GM18868 (cell line): Measurements from ENCODE around the gene PITPNB.

Source experiments
- ATAC-seq: cut with Tn5 transposase; IDR thresholded peaks from one replicate; pipeline ENCODE4 v1.9.1; 2021; ENCODE audit warnings: mild to moderate bottlenecking, moderate library complexity; ENCODE audit not compliant: unreplicated experiment

The PITPNB gene

DNA sequence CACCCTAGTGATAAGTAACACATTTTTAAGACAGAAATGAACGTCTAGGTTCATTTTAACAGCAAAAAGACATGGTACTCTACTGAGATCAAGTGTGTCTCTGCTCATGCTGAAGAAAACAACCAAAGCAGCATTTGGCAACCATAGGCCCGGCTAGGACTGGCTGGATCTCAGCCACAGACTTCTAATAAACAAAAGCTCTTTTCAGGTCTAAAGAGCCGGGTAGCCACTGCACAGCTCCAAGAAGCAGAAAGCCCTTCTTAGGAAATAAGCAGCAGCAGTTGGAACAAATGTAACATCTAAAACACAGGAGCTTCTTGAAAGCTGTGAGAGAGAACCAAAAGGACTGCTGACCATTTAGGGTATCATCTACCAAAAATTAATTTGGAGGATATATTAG, 37.6 kb downstream of the PITPNB start:
- no peak for ATAC-seq

DNA sequence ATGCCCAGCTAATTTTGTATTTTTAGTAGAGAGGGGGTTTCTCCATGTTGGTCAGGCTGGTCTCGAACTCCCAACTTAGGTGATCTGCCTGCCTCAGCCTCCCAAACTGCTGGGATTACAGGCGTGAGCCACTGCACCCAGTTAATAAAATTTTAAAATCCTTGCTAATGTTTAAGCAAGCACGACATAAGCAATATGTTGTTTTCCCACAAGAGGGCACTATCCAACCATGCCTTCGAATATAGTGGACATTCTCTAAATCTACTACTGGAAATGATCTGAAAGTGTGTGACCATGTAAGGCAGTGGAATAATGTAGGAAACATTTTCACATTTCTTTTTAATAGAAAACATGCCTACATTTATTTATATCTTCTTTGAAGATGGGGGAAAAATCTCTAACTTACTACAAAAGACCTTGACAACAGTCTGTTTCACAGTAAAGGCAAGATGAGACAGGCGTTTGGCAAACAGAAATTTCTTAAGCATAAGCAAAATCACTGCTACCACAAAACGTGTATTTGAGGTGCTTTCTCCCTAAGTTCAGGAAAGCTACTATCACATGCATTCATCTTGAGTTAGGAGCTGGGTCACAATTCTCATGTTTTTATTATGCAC, 38.2 kb downstream of the PITPNB start:
- ATAC-seq: no peak

DNA sequence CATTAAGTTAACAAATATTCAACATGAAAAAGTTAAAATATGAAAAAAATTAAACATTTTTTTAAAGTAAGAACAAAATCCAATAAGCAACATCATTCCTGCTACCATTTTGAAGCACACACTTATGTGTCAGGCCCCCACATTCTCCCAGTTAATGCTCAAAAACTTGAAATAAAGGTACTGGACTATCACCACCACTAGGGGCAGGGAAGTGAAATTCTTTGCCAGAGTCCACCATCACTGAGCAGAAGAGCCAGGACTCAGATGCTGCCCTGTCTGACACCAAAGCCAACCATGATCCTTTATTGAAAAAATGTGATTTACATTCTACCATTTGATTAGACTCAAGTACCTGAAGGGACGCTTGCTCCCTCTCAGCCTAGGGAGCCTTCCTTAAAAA, 39.1 kb downstream of the PITPNB start:
- ATAC-seq: no peak

DNA sequence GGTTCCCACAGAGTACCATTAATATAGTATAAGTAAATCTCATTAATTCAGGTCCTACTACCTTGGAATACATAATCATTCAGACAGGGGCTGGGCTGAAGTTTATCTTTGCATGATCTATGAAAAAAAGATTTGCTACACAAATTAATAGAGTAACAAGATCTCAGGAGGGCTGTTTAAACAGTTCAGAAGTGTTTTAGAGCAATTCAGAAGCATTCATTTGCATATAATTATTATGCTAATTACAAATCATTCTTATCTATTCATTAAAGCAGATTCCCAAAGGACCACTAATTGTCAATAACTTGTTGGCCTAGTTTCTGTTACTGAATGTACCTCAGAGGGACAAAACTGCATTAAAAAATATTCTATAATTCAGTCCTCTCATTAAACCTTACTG, 40.5 kb downstream of the PITPNB start:
- no peak for ATAC-seq

DNA sequence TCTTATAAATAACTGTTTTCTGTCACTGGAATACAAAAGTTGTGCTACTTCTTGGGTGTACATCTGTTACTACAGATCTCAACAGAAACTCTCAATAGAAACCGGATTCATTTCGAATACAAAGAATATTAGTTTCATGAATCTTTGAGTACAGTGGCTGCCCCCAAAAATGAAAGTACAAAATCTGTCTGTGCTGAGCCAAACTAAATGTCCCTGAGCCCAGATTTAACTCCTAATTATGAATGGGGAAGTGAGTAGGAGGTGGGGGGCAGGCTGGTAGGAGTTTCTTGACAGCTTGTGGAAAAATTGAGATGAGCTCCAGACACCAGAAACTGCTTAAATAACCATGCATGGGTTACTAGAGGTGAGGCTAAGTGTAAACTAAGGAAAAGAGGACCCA, 41.6 kb downstream of the PITPNB start:
- ATAC-seq: no peak

DNA sequence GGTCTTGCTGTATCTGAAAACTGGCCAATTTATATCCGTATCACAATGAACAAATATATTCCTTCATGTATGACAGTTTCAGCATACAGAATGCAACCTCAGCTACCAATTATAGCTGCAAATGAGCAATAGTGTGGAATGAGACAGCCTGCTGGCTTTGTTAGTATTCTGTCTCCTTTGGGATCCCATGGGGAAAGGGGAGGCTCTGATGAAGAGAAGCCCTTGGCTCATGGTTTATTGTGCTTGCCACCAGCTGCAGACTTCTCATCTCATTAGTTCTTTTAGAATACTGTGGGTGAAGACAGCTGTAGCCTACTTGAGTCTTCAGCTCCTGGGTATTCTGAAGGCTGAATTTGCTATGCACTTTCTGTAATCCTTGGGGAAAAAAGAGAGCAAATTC, 42.4 kb downstream of the PITPNB start:
- no peak for ATAC-seq

DNA sequence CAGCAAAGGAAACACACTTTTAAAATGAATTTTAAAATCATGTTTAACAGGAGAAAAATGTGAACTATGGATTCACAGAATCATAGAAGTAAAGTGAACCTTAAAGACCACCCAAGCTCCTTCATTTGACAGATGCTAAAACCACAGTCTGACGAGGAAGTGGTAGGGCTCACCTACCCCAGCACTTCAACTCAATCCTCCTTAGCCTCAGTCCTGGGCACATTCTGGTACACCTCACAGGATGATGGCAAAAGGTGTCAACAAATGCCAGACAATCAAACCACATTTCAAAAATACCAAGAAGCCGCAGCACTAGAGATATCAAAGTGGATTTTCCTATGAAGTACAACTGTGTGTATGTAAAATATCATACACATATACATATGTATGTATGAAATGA, 43.1 kb downstream of the PITPNB start:
- no peak for ATAC-seq

DNA sequence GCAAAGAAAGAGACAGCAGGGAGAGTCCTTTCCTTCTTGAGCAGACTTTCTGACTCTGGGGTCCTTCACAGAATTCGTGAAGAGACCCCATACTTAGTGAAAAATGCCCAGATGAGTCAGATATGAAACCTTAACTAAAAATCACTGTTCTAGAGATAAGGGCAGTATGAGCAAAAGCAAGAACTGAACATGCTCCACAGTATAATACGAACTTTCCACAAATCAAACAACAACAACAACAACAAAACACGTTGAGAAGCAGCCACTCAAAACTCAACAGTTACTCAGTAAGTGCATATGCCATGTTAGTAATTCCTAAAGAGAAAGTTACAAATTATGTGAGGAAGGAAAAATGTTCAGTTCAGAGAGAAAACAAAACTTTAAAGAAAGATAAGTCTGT, 44.3 kb downstream of the PITPNB start:
- ATAC-seq: no peak

DNA sequence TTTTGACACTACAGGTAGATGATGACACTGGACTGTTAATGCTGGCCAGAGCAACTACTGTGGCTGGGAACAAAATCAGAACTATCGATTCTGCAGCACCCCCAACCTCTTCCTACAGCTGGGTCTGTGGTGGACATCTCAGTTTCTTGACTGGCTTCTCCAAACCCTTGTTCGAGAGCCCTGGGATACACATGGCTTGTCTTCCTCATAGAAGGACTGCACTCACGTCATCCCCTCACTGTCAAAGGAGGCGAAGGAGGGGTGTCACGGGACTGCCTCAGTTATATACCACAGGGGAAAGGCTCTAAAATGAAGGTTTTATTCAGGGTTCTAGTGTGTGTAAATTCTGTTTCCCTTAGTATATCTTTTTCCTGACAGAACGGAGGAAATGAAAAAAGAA, 44.9 kb downstream of the PITPNB start:
- no peak for ATAC-seq

DNA sequence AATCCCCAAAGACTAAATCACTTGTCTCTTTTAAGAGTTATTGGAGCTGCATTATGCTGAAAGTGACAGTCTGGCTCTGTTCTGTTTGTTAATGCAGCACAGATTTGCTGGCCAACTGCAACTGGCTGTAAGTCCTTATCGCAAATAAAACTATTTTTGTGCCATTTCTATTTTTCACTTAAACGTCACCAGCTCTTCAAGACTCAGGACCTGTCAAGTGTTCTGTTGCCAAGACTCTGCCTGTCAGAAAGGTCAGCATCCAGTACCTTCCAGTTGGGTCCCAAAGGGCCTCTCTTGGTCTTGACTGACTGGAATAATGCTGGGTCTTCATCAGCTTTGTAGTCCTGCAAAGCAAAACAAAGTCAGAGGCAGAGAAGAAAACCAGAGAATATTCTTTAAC, 45.6 kb downstream of the PITPNB start:
- ATAC-seq: no peak

DNA sequence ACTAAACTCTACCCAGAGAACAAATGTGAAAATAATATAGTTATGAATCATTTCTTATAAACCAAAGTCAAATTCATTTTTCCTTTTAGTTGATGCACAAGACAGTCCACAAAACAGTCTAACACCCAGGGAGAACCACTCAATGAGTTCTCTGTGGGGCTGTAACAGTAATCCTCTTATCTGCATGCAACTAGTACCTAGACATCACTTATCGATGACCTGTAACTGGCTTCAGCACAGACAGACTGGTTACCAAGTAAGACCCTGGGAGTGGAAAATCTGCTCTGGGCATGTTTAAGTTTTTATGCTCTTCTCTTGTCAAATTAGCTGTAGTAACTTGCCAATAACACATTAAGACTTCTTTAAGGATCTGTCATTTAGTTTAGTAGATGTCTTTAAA, 46.6 kb downstream of the PITPNB start:
- no peak for ATAC-seq

DNA sequence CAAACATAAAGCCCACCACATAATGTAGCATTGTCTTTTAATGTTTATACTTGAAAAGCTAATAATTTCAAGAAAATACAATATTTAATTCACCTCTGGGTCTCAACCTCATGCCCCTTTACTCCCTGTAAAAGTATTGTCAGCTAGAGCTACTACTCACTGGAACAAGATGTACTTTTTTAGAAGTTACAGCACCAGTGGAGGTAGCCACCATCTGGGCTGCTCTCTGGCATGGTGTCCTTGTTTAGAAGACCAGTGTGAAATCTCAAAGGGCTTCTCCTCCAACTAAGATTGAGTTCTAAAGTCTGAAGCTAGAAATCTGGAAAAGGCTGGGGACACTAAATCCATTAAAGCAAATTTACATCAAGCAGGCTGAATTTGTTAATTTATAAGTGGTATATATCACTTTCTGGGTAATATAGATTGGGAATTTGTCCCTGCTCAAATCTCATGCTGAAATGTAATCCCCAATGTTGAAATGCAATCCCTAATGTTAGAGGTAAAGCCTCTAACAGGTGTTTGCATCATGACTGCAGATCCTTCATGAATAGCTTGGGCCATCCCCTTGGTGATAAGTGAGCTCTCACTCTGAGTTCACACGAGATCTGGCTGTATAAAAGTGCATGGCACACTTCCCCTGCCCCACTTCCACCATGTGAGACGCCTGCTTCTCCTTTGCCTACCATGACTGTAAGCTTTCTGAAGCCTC, 47.6 kb downstream of the PITPNB start:
- ATAC-seq: no peak

DNA sequence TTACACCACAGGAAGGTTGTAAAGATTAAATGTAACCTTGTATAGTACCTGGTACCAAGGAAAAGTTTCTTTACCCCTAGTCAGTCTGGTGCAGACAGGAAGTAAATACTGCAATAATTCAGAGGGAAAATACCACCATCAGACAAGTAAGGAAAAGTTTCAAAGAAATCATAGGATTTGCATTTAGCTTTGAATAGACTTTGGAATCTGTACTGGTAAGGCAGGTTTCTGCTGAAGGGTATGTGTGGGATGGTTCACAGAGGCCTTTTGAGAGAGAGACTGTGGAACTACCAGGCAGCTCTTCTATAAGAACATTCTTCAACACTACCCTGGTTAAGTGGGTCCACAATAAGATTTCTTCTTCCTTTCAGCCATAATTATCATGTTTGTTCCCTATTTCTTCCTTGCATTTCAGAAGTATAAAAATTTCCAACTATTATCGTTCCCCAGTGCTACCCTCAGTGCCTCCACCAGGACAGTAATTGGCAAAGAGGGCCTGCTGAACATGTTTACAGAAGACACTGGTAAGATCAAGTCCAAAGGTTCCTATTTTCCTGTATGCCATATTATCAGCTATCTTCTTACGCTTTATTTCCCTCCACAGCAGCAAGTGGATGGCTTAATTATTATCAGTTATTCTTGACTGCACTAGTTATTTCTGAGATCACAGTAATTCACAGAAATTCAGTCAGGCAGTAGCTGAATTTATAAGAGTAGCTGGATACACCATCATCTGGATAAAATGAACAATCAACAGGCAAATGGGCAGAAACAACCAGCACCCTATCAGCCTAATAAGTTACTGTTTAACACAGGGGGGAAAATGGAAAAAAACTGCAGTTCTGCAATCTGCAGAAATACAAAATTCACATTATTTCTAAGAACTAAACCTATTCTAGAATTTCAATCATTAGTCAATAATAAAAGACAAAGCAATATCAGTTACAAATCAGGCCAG, 48.5 kb downstream of the PITPNB start:
- ATAC-seq: no peak

DNA sequence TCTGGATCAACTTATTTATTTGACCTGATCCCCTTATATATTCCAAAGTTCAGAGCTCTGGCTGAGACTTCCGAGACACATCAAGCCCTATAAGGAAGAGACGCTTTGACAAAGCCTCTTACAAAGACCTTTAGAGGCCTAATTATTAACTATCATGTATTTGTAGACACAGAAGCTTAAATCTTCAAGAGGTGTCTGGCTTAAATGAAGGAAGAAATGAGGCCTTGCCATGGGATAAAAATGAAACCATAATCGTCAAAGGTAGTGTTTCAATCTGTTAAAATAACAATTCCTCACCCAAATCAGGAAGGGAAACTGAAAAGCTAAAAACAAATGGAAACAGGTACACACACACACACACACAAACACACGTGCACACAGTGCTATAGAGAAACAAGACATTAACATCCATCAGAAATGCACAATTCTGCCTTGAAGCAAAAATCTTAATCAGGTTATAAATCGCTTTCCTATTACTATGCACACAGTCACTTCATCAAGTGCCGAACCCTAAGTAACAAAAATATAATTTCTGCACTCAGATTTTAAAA, 50.2 kb downstream of the PITPNB start:
- no peak for ATAC-seq

DNA sequence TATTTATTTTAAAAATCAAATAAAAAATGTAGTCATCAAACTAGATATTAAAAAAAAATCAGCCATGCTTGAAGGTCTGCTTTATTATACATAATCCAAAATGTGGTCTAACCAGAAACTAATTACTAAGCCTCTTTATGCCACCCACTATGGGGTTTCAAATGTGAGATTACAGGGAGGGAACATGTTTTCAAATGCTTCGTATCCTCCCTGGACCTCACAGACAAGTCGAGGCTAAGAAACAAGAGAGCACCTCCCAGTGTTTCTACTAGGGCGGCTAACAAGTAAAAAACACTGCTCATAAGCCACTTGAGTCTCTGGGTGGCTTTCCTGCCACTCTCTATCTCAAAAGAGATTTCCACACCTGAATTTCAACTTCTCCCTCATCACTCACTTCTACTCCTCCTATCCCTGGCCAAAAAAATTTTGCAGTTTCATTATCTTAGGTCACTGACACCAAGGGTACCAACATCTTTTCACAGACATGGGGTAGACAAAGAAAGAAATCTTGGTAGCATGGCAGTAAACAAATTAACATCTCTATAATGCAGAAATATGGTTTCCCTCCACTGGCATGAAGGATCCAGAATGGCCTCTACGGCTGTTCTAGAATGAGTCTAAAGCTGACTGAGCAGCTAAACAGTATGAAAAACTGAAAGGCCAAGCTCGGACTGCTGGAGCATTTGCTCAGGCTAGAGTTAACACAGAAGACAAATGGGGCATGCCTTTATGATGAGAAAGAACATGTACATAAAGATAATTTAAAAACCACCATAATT, 50.9 kb downstream of the PITPNB start:
- no peak for ATAC-seq

DNA sequence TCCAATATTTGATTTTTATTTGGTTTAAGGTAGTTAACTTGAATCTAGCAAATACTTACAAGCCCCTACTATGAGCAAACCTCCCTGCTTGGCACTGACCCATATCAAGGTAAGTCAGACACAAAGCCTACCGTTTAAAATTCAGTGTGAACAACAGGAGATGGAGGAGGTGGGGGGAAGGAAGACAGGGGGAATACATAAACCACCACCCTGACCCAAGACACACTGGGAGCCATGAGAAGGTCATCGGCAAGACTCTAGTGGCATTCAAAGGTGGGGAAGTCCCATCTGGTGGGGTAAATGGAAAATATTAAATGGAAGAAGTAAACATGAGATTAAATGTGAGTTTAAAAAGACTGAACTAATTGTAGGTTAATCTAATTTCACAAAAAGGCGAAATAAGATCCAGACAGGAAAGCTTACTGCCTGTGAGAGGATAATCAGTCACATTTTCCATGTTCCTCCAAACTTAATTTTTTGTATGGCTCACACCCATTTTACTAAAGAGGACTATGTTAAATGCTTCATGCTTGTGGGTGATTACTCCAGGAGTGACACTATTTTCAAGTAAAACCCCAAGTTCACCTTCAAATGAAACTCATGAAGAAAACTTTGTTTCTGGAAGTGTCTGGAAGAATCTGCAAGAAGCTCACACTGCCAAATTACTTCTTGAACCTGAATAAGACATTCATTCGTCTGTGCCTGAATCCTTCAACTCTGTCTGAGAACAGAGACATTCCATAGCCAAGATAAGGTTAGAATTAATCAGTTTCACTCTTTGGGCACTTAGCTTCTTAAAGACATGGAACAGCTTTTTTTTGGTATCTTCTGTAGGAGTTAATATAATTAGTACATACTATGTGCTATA, 51.7 kb downstream of the PITPNB start:
- no peak for ATAC-seq

DNA sequence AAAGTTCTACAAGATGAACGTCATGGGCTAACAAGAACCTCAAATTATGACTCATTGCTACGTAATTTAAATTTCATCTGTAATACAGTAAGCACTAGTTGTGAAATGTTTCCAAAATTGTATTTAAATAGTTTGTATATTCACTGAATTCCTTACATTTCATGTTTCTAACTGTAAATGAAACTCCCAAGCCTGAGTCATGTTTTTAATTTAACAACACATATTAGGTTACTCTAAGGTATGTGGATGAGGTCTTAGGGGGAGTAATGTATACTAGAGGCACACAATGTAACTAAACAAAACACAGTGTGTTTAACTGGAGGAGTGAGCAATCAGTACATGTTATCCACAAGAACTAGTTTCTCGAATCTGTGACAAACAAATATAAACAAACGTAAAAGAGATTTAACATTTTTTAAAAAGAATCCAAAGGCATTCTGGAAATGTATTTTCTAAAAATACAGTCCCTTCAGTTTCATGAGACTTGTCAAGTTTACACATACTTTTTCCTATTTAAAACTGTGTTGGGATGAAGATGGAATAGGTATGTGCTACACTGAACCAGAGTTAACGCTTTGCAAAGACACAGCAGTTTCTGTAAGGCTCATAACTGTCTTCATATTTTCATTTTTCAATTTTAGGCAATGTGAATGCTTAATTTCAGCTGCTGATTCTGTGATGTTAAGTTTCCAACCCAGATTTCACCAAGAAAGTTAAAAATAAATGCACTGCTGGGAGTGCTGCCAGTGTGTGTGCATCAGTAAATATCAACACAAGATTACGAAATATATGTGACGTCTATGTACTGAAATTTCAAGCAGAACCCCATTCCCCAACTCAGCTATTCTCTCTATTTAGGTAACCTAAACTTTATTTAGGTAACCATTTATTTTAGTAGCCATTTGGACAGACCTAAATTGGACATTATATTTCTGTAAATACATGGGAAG, 52.6 kb downstream of the PITPNB start:
- ATAC-seq: no peak

DNA sequence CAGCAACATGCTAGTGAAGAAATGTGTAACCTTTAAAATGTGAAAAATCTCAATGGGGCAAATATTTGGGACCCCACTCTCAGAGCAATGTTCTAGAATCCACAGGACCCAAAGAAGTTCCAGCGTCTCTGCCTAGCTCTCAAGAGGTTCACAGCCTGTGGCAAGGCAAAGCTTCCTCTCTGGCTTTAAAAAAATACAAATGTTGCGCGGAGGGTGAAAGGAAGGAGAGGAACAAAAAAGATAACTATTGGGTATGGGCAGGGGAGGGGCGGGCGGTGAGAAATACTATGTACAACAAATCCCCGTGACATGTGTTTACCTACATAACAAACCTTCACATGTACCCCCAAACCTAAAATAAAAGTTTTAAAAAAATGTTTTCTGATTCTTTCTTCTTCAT, 53.6 kb downstream of the PITPNB start:
- ATAC-seq: no peak

DNA sequence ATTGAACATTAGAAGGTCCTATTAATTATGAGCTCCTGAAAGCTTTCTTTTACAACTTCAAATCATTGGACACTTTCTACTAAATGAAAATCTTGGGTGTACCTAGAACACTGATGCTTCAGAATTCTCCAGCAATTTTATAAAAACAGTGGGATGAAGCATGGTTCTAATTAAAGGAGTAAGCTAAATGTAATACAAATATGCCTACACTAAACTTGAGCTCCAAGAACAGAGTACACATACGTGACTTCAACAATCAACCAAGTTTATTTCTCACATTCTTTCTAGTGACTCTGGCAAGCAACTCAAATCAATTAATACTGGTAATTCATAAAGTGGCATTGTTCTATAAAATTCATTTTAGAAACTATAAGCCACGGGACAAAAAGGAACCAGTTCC, 55.5 kb downstream of the PITPNB start:
- no peak for ATAC-seq
